GM12875 (cell line): Measurements from ENCODE around the gene PIGR.

Experiments
- H3K4me3 ChIP-seq: one replicate; pipeline ENCODE4 v1.5.1; 2011; ENCODE audit warnings: low read depth, low read length, control low read depth
- TF ChIP-seq, protein P1 (sequence below): IDR thresholded peaks from 2 replicates; pipeline ENCODE4 v1.5.1; 2011; ENCODE audit warnings: low read depth, mild to moderate bottlenecking, control low read depth, inconsistent platforms, low read length, moderate library complexity, borderline replicate concordance; ENCODE audit not compliant: insufficient read depth

Gene PIGR

DNA sequence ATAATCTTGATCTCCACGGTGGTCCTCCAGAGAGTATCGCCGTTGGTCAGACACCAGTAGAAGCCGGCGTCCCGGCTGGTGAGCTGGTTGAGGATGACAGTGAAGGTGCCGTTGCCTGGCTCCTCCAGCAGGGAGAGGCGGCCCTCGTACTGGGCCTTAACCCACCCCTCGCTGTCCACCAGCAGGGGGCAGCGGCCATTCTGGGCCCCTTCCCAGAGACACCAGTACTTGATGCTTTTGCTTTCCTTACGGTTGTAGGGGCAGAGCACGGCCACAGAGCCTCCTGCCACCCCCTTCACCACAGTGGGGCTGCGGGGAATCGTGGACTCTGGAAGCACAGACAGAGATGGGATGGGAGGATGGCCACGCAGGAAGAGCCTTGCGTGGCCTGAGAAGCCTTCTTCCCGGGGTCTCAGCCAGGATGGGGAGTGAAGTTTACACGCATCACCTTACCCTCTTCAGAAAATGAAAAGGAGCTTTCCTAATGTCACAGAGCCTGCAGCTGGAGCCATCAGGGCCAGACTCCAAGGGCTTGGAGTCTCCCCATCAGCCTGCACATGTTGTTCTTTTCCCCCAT is 10.7 kb downstream of the PIGR start:
- TF ChIP-seq, protein P1, sequence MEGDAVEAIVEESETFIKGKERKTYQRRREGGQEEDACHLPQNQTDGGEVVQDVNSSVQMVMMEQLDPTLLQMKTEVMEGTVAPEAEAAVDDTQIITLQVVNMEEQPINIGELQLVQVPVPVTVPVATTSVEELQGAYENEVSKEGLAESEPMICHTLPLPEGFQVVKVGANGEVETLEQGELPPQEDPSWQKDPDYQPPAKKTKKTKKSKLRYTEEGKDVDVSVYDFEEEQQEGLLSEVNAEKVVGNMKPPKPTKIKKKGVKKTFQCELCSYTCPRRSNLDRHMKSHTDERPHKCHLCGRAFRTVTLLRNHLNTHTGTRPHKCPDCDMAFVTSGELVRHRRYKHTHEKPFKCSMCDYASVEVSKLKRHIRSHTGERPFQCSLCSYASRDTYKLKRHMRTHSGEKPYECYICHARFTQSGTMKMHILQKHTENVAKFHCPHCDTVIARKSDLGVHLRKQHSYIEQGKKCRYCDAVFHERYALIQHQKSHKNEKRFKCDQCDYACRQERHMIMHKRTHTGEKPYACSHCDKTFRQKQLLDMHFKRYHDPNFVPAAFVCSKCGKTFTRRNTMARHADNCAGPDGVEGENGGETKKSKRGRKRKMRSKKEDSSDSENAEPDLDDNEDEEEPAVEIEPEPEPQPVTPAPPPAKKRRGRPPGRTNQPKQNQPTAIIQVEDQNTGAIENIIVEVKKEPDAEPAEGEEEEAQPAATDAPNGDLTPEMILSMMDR, result peak; percentile 81
- no peak overlapping the region for H3K4me3 ChIP-seq

DNA sequence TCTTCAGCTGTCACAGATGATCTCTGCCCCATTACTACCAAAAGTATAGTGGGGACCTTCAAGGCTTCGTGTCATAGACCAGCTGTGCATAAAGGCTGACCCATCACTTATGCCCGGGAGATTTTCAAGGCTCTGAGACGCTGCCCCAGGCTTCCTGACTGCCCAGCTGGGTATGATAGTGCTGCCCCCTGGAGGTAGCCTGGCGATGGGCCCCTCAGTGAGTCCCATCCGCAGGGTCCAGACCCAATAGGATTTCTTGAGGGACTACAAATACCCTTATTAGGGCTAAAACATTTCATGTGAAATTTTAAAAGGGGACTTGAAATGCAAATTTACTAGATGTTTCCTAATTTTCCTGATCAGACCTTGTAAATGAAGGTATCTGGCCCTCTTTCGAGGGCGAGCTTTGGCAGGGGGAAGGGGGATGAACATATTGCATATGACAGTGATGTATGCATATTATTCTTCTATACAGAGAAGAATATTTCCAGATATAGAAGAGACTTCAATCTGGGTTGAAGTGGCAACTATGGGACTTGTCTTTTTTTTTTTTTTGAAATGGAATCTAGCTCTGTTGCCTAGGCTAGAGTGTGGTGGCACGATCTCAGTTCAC is 12.8 kb downstream of the PIGR start:
- H3K4me3 ChIP-seq, result no peak overlapping the region
- TF ChIP-seq, protein P1, result peak; percentile 88

DNA sequence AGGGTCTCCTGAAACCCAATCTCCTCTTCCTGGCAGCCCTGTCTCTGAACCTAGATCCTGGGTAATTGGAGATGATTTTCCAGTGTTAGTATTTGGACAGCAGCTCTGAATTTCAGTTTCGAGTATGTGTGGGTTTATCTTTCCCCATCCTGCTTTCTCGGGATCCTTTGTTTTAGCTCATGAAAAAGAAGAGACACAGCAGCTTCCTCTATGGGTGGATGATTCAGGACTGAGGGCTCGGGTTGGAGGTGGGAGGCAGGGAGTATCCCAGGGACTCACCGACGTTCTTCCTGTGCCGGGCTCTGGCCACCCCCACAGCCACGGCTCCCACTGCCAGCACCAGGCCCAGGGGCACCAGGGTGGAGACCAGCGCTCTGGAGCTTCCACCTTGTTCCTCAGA is 14.1 kb downstream of the PIGR start:
- H3K4me3 ChIP-seq, result no peak overlapping the region
- TF ChIP-seq, protein P1, result no peak

GRCh38 chr1:206931709-206932108 is 14.6 kb downstream of the PIGR start:
- TF ChIP-seq, protein P1, result peak; percentile 65
- H3K4me3 ChIP-seq, result peak overlapping the region; percentile 72

GRCh38 chr1:206930210-206930798 is 16.0 kb downstream of the PIGR start:
- TF ChIP-seq, protein P1, result no peak
- H3K4me3 ChIP-seq, result peak overlapping the region; percentile 72

DNA sequence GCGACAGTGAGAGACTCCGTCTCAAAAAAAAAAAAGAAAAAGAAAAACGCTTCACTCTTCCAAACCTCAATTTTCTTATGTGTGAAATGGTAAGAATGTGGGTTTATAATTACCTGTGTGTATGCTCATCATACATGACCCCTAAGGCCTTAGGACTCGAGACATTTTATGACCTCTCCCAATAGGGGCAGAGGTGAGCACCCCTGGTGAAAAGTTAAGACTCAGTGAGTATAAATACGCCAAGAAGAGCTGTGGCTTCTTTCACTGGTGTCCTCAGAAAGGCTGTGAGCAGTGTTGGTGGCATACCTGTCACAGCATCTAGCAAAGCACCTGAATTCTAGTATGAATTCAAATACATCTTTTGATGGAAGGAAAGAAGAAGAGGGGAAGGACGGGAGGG is 16.7 kb downstream of the PIGR start:
- H3K4me3 ChIP-seq, result peak overlapping the region; percentile 72
- TF ChIP-seq, protein P1, result no peak

GRCh38 chr1:206926286-206926685 is 20.0 kb downstream of the PIGR start:
- H3K4me3 ChIP-seq, result no peak overlapping the region
- TF ChIP-seq, protein P1, result no peak
